Epithelial cell of esophagus (primary cell): ENCODE measurements around the gene BRMS1.

Experiments
- DNase-seq: peaks from one replicate; pipeline ENCODE4 v3.0.0; 2010; ENCODE audit warnings: low read depth
- H3K4me3 ChIP-seq: 2 replicates; pipeline ENCODE4 v1.5.1; 2011; ENCODE audit warnings: mild to moderate bottlenecking, low read length, control low read depth
- CTCF ChIP-seq: IDR thresholded peaks from 2 replicates; pipeline ENCODE4 v1.5.1; 2011; ENCODE audit warnings: low read depth, mild to moderate bottlenecking, low read length, control low read depth, inconsistent platforms; ENCODE audit not compliant: insufficient read depth; ENCODE audit errors: missing control alignments

BRMS1 gene

GRCh38 chr11:66343176-66343575 is 1.7 kb downstream of the BRMS1 start:
- no peak overlapping the region for H3K4me3 ChIP-seq
- no peak for TF ChIP-seq CTCF
- no peak for DNase-seq

- H3K4me3 ChIP-seq = no peak overlapping the region
- no peak for DNase-seq
Measured at GRCh38 chr11:66341502-66342126, 3.3 kb downstream of the BRMS1 start.

GRCh38 chr11:66340596-66341501 is 4.1 kb downstream of the BRMS1 start:
- TF ChIP-seq CTCF = no peak
- no peak overlapping the region for H3K4me3 ChIP-seq
- DNase-seq = no peak

More at GRCh38 chr11:66341502-66342126, 3.3 kb downstream of the BRMS1 start:
- no peak for TF ChIP-seq CTCF

- no peak for TF ChIP-seq CTCF
- no peak for DNase-seq
- H3K4me3 ChIP-seq = no peak overlapping the region
Measured at GRCh38 chr11:66339686-66340483, 5.0 kb downstream of the BRMS1 start.

GRCh38 chr11:66339162-66339675 is 5.7 kb downstream of the BRMS1 start:
- no peak overlapping the region for H3K4me3 ChIP-seq
- TF ChIP-seq CTCF = no peak
- DNase-seq = peak; percentile 99

GRCh38 chr11:66338276-66339161 is 6.4 kb downstream of the BRMS1 start:
- H3K4me3 ChIP-seq = no peak overlapping the region
- no peak for DNase-seq
- no peak for TF ChIP-seq CTCF
